Neural progenitor cell (in vitro differentiated cells): ENCODE results near the gene SLC5A10. TPM values are rescaled to one million over a fixed set of nuclear protein-coding genes. Genes with fewer than 3 reads are reported as not detected.
"Not testable (repeated sequence)": the region's sequence is repeated elsewhere in the genome, so short reads cannot be mapped to it uniquely, and the experiment has no call there.

ENCODE experiments used
- DNase-seq: peaks from one replicate; pipeline ENCODE4 v3.0.0-alpha.2; 2016; ENCODE audit warnings: low spot score
- H2AFZ ChIP-seq: fragments of 200-600 bp; sonication (generic); replicated peaks from 2 replicates; pipeline ENCODE4 v1.6.1; 2016; ENCODE audit warnings: antibody characterized with exemption
- H3F3A ChIP-seq: fragments of 200-600 bp; sonication (generic); 2 replicates; pipeline ENCODE4 v1.6.1; 2016; ENCODE audit warnings: antibody characterized with exemption, low read depth
- H3K27ac ChIP-seq: fragments of 200-600 bp; sonication (generic); 2 replicates; pipeline ENCODE4 v1.5.1; 2016; ENCODE audit warnings: mild to moderate bottlenecking
- H3K27me3 ChIP-seq: fragments of 200-600 bp; sonication (generic); 2 replicates; pipeline ENCODE4 v1.6.1; 2016; ENCODE audit warnings: mild to moderate bottlenecking, moderate library complexity
- H3K36me3 ChIP-seq: fragments of 200-600 bp; sonication (generic); 2 replicates; pipeline ENCODE4 v1.5.1; 2016
- H3K4me1 ChIP-seq: fragments of 200-600 bp; sonication (generic); 2 replicates; pipeline ENCODE4 v1.6.1; 2016; ENCODE audit warnings: mixed run types
- H3K4me2 ChIP-seq: fragments of 200-600 bp; sonication (generic); 2 replicates; pipeline ENCODE4 v1.6.1; 2016
- H3K4me3 ChIP-seq: fragments of 200-600 bp; sonication (generic); 2 replicates; pipeline ENCODE4 v1.5.1; 2016
- H3K79me2 ChIP-seq: fragments of 200-600 bp; sonication (generic); 2 replicates; pipeline ENCODE4 v1.6.1; 2016; ENCODE audit warnings: low read depth
- H3K9ac ChIP-seq: fragments of 200-600 bp; sonication (generic); 2 replicates; pipeline ENCODE4 v1.6.1; 2016
- H3K9me3 ChIP-seq: fragments of 200-600 bp; sonication (generic); 2 replicates; pipeline ENCODE4 v1.5.1; 2016; ENCODE audit warnings: low read depth
- H4K20me1 ChIP-seq: fragments of 200-600 bp; sonication (generic); 2 replicates; pipeline ENCODE4 v1.6.1; 2016; ENCODE audit warnings: low read depth
- H3K27ac Mint-ChIP-seq: 3 replicates; pipeline ENCODE4 v1.8.0; 2021; ENCODE audit warnings: mixed read lengths
- H3K27me3 Mint-ChIP-seq: 2 replicates; pipeline ENCODE4 v1.8.0; 2022; ENCODE audit warnings: low read depth, mild to moderate bottlenecking, inconsistent platforms, moderate library complexity, mixed read lengths; ENCODE audit not compliant: insufficient read depth
- H3K36me3 Mint-ChIP-seq: 3 replicates; pipeline ENCODE4 v1.8.0; 2021; ENCODE audit warnings: mixed read lengths
- H3K4me1 Mint-ChIP-seq: 3 replicates; pipeline ENCODE4 v1.8.0; 2021; ENCODE audit warnings: mixed read lengths
- H3K4me3 Mint-ChIP-seq: 3 replicates; pipeline ENCODE4 v1.8.0; 2021; ENCODE audit warnings: mild to moderate bottlenecking, moderate library complexity, mixed read lengths
- H3K9me3 Mint-ChIP-seq: 3 replicates; pipeline ENCODE4 v1.8.0; 2020; ENCODE audit warnings: mixed read lengths
- CTCF ChIP-seq: fragments of 200-600 bp; sonication (generic); IDR thresholded peaks from 2 replicates; pipeline ENCODE4 v1.5.1; 2017; ENCODE audit warnings: antibody characterized with exemption, mild to moderate bottlenecking
- total RNA-seq: library from RNA; depleted of rRNA; stranded (reverse); fragments of >200 nt; gene quantifications from 2 replicates; pipeline ENCODE4 v1.2.3, GENCODE V29; 2015; ENCODE audit warnings: low replicate concordance

Gene SLC5A10
- total RNA-seq, 1 donor from 2014 or later, result not detected

- H3K4me1 ChIP-seq, H3K79me2 ChIP-seq, H3K27me3 Mint-ChIP-seq, H3K27ac Mint-ChIP-seq, H3K36me3 Mint-ChIP-seq, H3K4me3 Mint-ChIP-seq, H3K27ac ChIP-seq, H3K9me3 ChIP-seq, H3K4me1 Mint-ChIP-seq, H2AFZ ChIP-seq, H3K9me3 Mint-ChIP-seq, H3K4me2 ChIP-seq, H3K9ac ChIP-seq, H3K36me3 ChIP-seq, DNase-seq, H3F3A ChIP-seq, H3K27me3 ChIP-seq, H4K20me1 ChIP-seq, H3K4me3 ChIP-seq: not testable (repeated sequence)
- peak; percentile 42 for TF ChIP-seq CTCF
These were observed 79.8 kb downstream of the SLC5A10 start for GRCh38 chr17:19031729-19032128.

GRCh38 chr17:19032377-19032988, 80.5 kb downstream of the SLC5A10 start:
- H2AFZ ChIP-seq, H3K9ac ChIP-seq, DNase-seq, H3K4me2 ChIP-seq, H3K4me3 ChIP-seq, H3K27me3 Mint-ChIP-seq, H3K9me3 ChIP-seq, H3K4me1 Mint-ChIP-seq, H3K79me2 ChIP-seq, H4K20me1 ChIP-seq, H3K36me3 Mint-ChIP-seq, H3K27ac ChIP-seq, H3K27ac Mint-ChIP-seq, H3K4me3 Mint-ChIP-seq, H3F3A ChIP-seq, H3K4me1 ChIP-seq, H3K27me3 ChIP-seq, H3K9me3 Mint-ChIP-seq, H3K36me3 ChIP-seq: not testable (repeated sequence)

GRCh38 chr17:19036186-19036585, 84.2 kb downstream of the SLC5A10 start:
- not testable (repeated sequence) for H3K27me3 ChIP-seq, H3K4me3 Mint-ChIP-seq, H3K4me2 ChIP-seq, H3K9me3 ChIP-seq, H3K27ac Mint-ChIP-seq, H3K79me2 ChIP-seq, H3F3A ChIP-seq, H3K4me1 ChIP-seq, H4K20me1 ChIP-seq, H3K9ac ChIP-seq, H3K36me3 Mint-ChIP-seq, DNase-seq, H3K9me3 Mint-ChIP-seq, H3K27ac ChIP-seq, H3K27me3 Mint-ChIP-seq, H3K4me1 Mint-ChIP-seq, H3K4me3 ChIP-seq, H2AFZ ChIP-seq, H3K36me3 ChIP-seq

- H3K4me2 ChIP-seq, H3K27me3 Mint-ChIP-seq, H3K27ac ChIP-seq, H3K4me1 ChIP-seq, H3K36me3 Mint-ChIP-seq, H3K27ac Mint-ChIP-seq, H3K27me3 ChIP-seq, H3K9me3 Mint-ChIP-seq, H3K36me3 ChIP-seq, H3K4me3 Mint-ChIP-seq, H3K9ac ChIP-seq, H3K9me3 ChIP-seq, DNase-seq, H3F3A ChIP-seq, H3K4me1 Mint-ChIP-seq, H3K79me2 ChIP-seq, H3K4me3 ChIP-seq, H2AFZ ChIP-seq, H4K20me1 ChIP-seq: not testable (repeated sequence)
These were observed 85.6 kb downstream of the SLC5A10 start for GRCh38 chr17:19037547-19037946.

GRCh38 chr17:19038007-19038406, 86.0 kb downstream of the SLC5A10 start:
- H3K36me3 Mint-ChIP-seq, H3K27me3 Mint-ChIP-seq, H3K4me3 Mint-ChIP-seq: not testable (repeated sequence)

GRCh38 chr17:19038730-19039129, 86.8 kb downstream of the SLC5A10 start:
- not testable (repeated sequence) for H3K9me3 ChIP-seq, H3K4me1 ChIP-seq, H3F3A ChIP-seq, DNase-seq, H3K4me3 Mint-ChIP-seq, H3K79me2 ChIP-seq, H3K4me3 ChIP-seq, H3K4me1 Mint-ChIP-seq, H3K9me3 Mint-ChIP-seq, H2AFZ ChIP-seq, H3K36me3 ChIP-seq, H3K27ac Mint-ChIP-seq, H3K27me3 ChIP-seq, H3K4me2 ChIP-seq, H3K27ac ChIP-seq, H4K20me1 ChIP-seq, H3K36me3 Mint-ChIP-seq, H3K27me3 Mint-ChIP-seq, H3K9ac ChIP-seq

More at GRCh38 chr17:19038007-19038406, 86.0 kb downstream of the SLC5A10 start:
- not testable (repeated sequence) for H3K27ac Mint-ChIP-seq, H3K36me3 ChIP-seq, H2AFZ ChIP-seq, H3K4me1 ChIP-seq, H3K9me3 ChIP-seq, H3K27me3 ChIP-seq, H3K4me2 ChIP-seq, H3K9ac ChIP-seq, H3K79me2 ChIP-seq, H3K27ac ChIP-seq, H3K9me3 Mint-ChIP-seq, H3F3A ChIP-seq, H3K4me3 ChIP-seq, H3K4me1 Mint-ChIP-seq, H4K20me1 ChIP-seq, DNase-seq

GRCh38 chr17:19040350-19040749, 88.4 kb downstream of the SLC5A10 start:
- H3F3A ChIP-seq, H3K9ac ChIP-seq, H3K4me3 Mint-ChIP-seq, H3K27me3 ChIP-seq, H2AFZ ChIP-seq, H3K4me1 Mint-ChIP-seq, H3K9me3 Mint-ChIP-seq, H3K79me2 ChIP-seq, H3K27me3 Mint-ChIP-seq, H3K27ac ChIP-seq, H3K4me3 ChIP-seq, H3K9me3 ChIP-seq, H3K36me3 Mint-ChIP-seq, DNase-seq, H4K20me1 ChIP-seq, H3K27ac Mint-ChIP-seq, H3K36me3 ChIP-seq, H3K4me1 ChIP-seq, H3K4me2 ChIP-seq: not testable (repeated sequence)

GRCh38 chr17:19041871-19042270, 89.9 kb downstream of the SLC5A10 start:
- not testable (repeated sequence) for H3K27me3 Mint-ChIP-seq, H4K20me1 ChIP-seq, H3K4me1 ChIP-seq, H3K4me3 ChIP-seq, H3K9me3 Mint-ChIP-seq, H2AFZ ChIP-seq, H3K9me3 ChIP-seq, H3K36me3 ChIP-seq, H3F3A ChIP-seq, H3K27me3 ChIP-seq, H3K79me2 ChIP-seq, H3K9ac ChIP-seq, H3K27ac ChIP-seq, H3K36me3 Mint-ChIP-seq, H3K4me2 ChIP-seq, H3K4me3 Mint-ChIP-seq, H3K27ac Mint-ChIP-seq, DNase-seq, H3K4me1 Mint-ChIP-seq
